OCI-LY3 (cell line): Measurements from ENCODE around the gene ELMO1.

Experiments
- EZH2phosphoT487 ChIP-seq: fragments of 200-600 bp; shearing (Covaris generic); IDR thresholded peaks from 2 replicates; pipeline ENCODE4 v1.6.1; 2018; ENCODE audit warnings: antibody characterized with exemption, mixed run types, low read depth
- TF ChIP-seq, protein P1 (sequence below): fragments of 200-600, 300-600 bp; sonication (generic); IDR thresholded peaks from 2 replicates; pipeline ENCODE4 v1.5.1; 2014; ENCODE audit warnings: antibody characterized with exemption, low read length, low read depth

DNA sequence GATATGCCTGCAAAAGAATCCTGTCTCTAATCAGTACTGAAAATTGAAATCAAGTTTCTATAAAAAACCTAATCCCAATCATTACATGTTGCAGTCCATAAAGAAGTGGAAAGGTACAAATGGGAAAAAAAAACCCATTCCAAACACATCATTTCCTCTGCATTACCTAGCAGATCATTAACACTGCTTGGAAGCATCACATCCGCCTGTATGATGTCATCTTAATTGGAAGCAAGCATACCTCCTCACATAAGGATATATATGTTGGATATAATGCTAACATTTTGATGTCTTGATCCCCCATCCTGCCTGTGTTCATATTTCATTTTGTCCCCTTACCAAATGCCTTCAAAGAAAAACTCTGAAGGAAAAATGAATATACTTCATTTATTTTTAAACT, 483.0 kb downstream of the ELMO1 start:
- TF ChIP-seq, protein P1, sequence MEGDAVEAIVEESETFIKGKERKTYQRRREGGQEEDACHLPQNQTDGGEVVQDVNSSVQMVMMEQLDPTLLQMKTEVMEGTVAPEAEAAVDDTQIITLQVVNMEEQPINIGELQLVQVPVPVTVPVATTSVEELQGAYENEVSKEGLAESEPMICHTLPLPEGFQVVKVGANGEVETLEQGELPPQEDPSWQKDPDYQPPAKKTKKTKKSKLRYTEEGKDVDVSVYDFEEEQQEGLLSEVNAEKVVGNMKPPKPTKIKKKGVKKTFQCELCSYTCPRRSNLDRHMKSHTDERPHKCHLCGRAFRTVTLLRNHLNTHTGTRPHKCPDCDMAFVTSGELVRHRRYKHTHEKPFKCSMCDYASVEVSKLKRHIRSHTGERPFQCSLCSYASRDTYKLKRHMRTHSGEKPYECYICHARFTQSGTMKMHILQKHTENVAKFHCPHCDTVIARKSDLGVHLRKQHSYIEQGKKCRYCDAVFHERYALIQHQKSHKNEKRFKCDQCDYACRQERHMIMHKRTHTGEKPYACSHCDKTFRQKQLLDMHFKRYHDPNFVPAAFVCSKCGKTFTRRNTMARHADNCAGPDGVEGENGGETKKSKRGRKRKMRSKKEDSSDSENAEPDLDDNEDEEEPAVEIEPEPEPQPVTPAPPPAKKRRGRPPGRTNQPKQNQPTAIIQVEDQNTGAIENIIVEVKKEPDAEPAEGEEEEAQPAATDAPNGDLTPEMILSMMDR = no peak
- no peak for TF ChIP-seq EZH2phosphoT487
